ENCODE data around the gene NAP1L4. TPM values are rescaled to one million over a fixed set of nuclear protein-coding genes. Genes with fewer than 3 reads are reported as not detected.

NAP1L4 gene
- total RNA-seq, 1 donor from 2014 or later = 171 TPM

- Mint-ChIP-seq H3K27ac (no peak overlapping the region), H3K4me1 (no peaks in the 10 kb centered on the region), H3K4me3 (no peak overlapping the region), H3K36me3 (peaks cover 10% of the 10 kb centered on the region), H3K27me3 (ENCODE audit: low read depth) (no peaks in the 10 kb centered on the region), H3K9me3 (no peaks in the 10 kb centered on the region)
- DNase-seq (ENCODE audit: low spot score in 2 of 2, unreplicated experiment in 2 of 2) = no peak
- no peak for TF ChIP-seq CTCF (IDR thresholded peaks at IDR 0.05; ENCODE audit: unreplicated experiment)
Observed at GRCh38 chr11:3035333-3035732, 43.2 kb upstream of the NAP1L4 start.

GRCh38 chr11:3030289-3031070 lies 38.4 kb upstream of the NAP1L4 start:
- no peak overlapping the region for H3K27ac Mint-ChIP-seq
- no peak for TF ChIP-seq CTCF (IDR thresholded peaks at IDR 0.05; ENCODE audit: unreplicated experiment)
- no peaks in the 10 kb centered on the region for H3K9me3 Mint-ChIP-seq
- no peak overlapping the region for H3K4me3 Mint-ChIP-seq
- no peak for DNase-seq (ENCODE audit: low spot score in 2 of 2, unreplicated experiment in 2 of 2)
- no peaks in the 10 kb centered on the region for H3K4me1 Mint-ChIP-seq
- H3K36me3 Mint-ChIP-seq = peaks cover 24% of the 10 kb centered on the region
- no peaks in the 10 kb centered on the region for H3K27me3 Mint-ChIP-seq (ENCODE audit: low read depth)

DNA sequence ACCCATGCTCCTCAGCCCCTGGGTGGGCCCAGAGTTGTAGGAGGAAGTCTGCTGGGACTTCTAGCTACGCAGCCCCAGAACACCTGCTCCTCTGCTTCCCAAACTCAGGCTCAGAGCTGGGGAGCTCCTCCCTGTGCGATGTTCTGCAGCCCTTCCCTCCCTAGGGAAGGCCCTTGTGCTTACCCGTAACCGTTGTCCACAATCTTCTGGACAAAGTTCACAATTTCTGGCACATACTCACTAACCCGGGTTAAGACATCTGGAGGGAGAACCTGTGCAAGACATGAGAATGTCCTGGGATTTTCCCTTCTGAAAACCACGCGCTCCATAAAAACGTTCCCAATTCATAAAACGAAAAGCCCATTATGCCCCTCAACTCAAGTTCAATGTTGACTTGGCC lies 36.7 kb upstream of the NAP1L4 start:
- peaks cover 24% of the 10 kb centered on the region for H3K36me3 Mint-ChIP-seq
- no peak overlapping the region for H3K4me3 Mint-ChIP-seq
- H3K27ac Mint-ChIP-seq = no peak overlapping the region
- no peak for TF ChIP-seq CTCF (IDR thresholded peaks at IDR 0.05; ENCODE audit: unreplicated experiment)
- H3K4me1 Mint-ChIP-seq = no peaks in the 10 kb centered on the region
- no peaks in the 10 kb centered on the region for H3K27me3 Mint-ChIP-seq (ENCODE audit: low read depth)
- DNase-seq (ENCODE audit: low spot score in 2 of 2, unreplicated experiment in 2 of 2) = no peak
- H3K9me3 Mint-ChIP-seq = no peaks in the 10 kb centered on the region

GRCh38 chr11:3026803-3027202 lies 34.7 kb upstream of the NAP1L4 start:
- Mint-ChIP-seq H3K27me3 (ENCODE audit: low read depth) (no peaks in the 10 kb centered on the region), H3K4me3 (no peak overlapping the region), H3K4me1 (no peaks in the 10 kb centered on the region), H3K27ac (no peak overlapping the region), H3K9me3 (no peaks in the 10 kb centered on the region), H3K36me3 (peaks cover 23% of the 10 kb centered on the region)
- no peak for DNase-seq (ENCODE audit: low spot score in 2 of 2, unreplicated experiment in 2 of 2)
- no peak for TF ChIP-seq CTCF (IDR thresholded peaks at IDR 0.05; ENCODE audit: unreplicated experiment)

- no peak overlapping the region for H3K4me3 Mint-ChIP-seq
- no peak for DNase-seq (ENCODE audit: low spot score in 2 of 2, unreplicated experiment in 2 of 2)
- TF ChIP-seq CTCF (IDR thresholded peaks at IDR 0.05; ENCODE audit: unreplicated experiment) = no peak
- no peak overlapping the region for H3K27ac Mint-ChIP-seq
- H3K36me3 Mint-ChIP-seq = peaks cover 10% of the 10 kb centered on the region
- H3K9me3 Mint-ChIP-seq = no peaks in the 10 kb centered on the region
- H3K4me1 Mint-ChIP-seq = no peaks in the 10 kb centered on the region
- H3K27me3 Mint-ChIP-seq (ENCODE audit: low read depth) = no peaks in the 10 kb centered on the region
Observed at GRCh38 chr11:3022982-3023381, 30.9 kb upstream of the NAP1L4 start.

Data from mesothelial cell of epicardium (in vitro differentiated cells).